ENCODE measurements around the gene SEPTIN12.

GRCh38 chr16:4744555-4745273 lies 43.4 kb downstream of the SEPTIN12 start:
- TF ChIP-seq, protein P1, sequence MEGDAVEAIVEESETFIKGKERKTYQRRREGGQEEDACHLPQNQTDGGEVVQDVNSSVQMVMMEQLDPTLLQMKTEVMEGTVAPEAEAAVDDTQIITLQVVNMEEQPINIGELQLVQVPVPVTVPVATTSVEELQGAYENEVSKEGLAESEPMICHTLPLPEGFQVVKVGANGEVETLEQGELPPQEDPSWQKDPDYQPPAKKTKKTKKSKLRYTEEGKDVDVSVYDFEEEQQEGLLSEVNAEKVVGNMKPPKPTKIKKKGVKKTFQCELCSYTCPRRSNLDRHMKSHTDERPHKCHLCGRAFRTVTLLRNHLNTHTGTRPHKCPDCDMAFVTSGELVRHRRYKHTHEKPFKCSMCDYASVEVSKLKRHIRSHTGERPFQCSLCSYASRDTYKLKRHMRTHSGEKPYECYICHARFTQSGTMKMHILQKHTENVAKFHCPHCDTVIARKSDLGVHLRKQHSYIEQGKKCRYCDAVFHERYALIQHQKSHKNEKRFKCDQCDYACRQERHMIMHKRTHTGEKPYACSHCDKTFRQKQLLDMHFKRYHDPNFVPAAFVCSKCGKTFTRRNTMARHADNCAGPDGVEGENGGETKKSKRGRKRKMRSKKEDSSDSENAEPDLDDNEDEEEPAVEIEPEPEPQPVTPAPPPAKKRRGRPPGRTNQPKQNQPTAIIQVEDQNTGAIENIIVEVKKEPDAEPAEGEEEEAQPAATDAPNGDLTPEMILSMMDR (IDR thresholded peaks at IDR 0.05; ENCODE audit: borderline replicate concordance, extremely low read depth, low read length, poor library complexity, severe bottlenecking): no peak
- no peak for TF ChIP-seq EZH2 (IDR thresholded peaks at IDR 0.05; ENCODE audit: borderline replicate concordance, low read depth, low read length, severe bottlenecking)
